Coronary artery (tissue), 2 donors: ENCODE data around the gene INPP5E.

Experiments used
- DNase-seq: peaks from one replicate; pipeline ENCODE4 v3.0.0-alpha.2; 2017; ENCODE audit warnings: low spot score
- H3K27ac ChIP-seq, 2 donors: fragments of 200-600 bp; sonication (generic); one replicate each; pipeline ENCODE4 v1.5.1; 2016 to 2019
- H3K4me3 ChIP-seq: fragments of 200-600 bp; sonication (generic); 2 replicates; pipeline ENCODE4 v1.5.1; 2016; ENCODE audit warnings: mild to moderate bottlenecking, moderate library complexity
- TF ChIP-seq, protein P1 (sequence below): fragments of 200-600 bp; sonication (generic); IDR thresholded peaks from one replicate; pipeline ENCODE4 v1.5.1; 2019; ENCODE audit warnings: antibody characterized with exemption

Gene INPP5E

DNA sequence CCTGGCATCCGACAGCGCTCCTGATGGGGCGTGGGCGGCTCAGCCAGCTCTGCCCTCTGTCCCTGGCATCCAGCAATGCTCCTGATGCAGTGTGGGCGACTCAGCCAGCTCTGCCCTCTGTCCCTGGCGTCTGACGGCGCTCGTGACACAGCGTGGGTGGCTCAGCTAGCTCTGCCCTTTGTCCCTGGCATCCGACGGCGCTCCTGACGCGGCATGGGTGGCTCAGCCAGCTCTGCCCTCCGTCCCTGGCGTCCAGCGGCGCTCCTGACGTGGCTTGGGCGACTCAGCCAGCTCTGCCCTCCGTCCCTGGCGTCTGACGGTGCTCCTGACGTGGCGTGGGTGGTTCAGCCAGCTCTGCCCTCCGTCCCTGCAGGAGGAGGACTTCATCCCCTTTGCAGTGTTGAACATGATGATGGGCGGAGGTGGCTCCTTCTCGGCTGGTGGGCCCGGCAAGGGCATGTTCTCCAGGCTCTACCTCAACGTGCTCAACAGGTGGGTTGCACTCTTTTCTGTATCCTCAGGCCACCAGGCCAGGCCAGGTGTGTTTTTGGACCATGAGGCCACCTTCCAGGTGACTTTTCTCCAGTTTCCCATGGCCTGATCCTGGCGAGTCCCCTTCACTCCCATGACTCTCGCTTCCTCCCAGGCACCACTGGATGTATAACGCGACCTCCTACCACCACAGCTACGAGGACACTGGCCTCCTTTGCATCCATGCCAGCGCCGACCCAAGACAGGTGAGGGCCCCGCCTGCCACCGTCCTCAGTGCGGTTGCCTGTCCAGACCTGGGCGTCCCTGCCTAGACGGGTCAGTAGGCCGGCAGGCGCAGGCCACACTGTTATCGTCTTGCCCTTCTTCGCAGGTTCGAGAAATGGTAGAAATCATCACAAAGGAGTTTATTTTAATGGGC lies 21.2 kb downstream of the INPP5E start:
- TF ChIP-seq, protein P1, sequence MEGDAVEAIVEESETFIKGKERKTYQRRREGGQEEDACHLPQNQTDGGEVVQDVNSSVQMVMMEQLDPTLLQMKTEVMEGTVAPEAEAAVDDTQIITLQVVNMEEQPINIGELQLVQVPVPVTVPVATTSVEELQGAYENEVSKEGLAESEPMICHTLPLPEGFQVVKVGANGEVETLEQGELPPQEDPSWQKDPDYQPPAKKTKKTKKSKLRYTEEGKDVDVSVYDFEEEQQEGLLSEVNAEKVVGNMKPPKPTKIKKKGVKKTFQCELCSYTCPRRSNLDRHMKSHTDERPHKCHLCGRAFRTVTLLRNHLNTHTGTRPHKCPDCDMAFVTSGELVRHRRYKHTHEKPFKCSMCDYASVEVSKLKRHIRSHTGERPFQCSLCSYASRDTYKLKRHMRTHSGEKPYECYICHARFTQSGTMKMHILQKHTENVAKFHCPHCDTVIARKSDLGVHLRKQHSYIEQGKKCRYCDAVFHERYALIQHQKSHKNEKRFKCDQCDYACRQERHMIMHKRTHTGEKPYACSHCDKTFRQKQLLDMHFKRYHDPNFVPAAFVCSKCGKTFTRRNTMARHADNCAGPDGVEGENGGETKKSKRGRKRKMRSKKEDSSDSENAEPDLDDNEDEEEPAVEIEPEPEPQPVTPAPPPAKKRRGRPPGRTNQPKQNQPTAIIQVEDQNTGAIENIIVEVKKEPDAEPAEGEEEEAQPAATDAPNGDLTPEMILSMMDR: no peak
- Histone ChIP-seq H3K4me3 (no peak overlapping the region), H3K27ac (no peak overlapping the region)
- no peak for DNase-seq

DNA sequence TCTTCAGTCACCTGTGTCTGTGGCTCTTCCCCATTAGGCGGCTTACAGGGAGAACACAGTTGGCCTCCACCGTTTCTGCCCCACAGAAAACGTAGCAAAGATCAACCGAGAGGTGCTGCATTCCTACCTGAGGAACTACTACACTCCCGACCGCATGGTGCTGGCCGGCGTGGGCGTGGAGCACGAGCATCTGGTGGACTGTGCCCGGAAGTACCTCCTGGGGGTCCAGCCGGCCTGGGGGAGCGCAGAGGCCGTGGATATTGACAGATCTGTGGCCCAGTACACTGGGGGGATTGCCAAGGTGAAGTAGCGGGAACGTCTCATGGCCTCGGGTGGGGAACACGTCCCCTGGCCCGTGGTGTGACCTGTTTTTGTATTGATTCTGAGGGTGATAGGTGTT lies 22.7 kb downstream of the INPP5E start:
- no peak for DNase-seq
- no peak overlapping the region for H3K27ac ChIP-seq
- TF ChIP-seq, protein P1: no peak

DNA sequence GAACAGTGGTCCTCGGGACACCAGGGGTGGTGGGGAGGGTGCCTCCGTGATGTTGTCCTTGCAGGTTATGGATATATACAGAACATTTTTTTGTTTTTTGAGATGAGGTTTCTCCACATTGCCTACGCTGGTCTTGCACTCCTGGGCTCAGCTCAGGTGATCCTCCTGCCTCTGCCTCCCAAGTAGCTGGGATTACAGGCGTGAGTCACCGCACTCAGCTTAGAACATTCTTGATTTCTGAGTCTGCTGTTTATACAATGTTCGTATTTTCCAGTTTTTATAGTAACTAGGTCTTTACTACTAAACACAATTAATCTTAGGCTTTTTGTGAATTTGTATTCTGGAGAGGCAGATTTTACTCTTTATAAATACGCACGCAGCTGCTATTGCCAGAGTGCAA lies 23.2 kb downstream of the INPP5E start:
- TF ChIP-seq, protein P1: no peak
- DNase-seq: no peak
- Histone ChIP-seq H3K27ac (no peak overlapping the region), H3K4me3 (no peak overlapping the region)

More for the DNA sequence above, 22.7 kb downstream of the INPP5E start:
- H3K4me3 ChIP-seq: no peak overlapping the region

DNA sequence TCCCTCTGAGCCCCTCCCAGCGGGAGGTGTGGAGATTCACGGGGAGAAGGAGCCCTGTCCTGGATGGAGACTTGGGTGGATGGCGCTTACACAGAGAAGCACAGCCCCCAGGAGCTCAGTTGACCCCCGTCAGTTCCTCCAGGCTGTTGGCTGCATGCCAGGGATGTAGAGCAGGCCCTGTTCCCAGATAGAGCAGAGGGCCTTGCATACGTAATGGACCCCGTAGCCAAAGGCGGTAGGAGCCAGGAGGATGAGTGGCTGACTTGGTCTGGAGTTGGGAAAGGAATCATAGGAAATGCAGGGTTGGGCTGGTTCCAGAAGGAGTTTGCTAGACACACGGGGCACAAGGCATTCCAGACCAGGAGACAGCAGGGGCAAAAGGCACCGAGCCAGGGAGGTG lies 26.7 kb downstream of the INPP5E start:
- TF ChIP-seq, protein P1: no peak
- Histone ChIP-seq H3K4me3 (no peak overlapping the region), H3K27ac (no peak overlapping the region)
- no peak for DNase-seq

- peak overlapping the region; percentile 97 for H3K4me3 ChIP-seq
- DNase-seq: no peak
- TF ChIP-seq, protein P1: no peak
- H3K27ac ChIP-seq: no peak overlapping the region
Observed at GRCh38 chr9:136411378-136411777, 28.3 kb downstream of the INPP5E start.

- TF ChIP-seq, protein P1: no peak
- Histone ChIP-seq H3K27ac (peak within 1 kb of the TSS; percentile 80 to 90), H3K4me3 (peak within 1 kb of the TSS; percentile 97)
- peak; percentile 92 for DNase-seq
Observed at GRCh38 chr9:136410500-136411287, 29.0 kb downstream of the INPP5E start, which contains the start of the genes ENTR1 and PMPCA. TSS of gene ENTR1 (minus strand) at chr9:136410614. CDS start at chr9:136410397, 217 bp downstream. TSS of gene PMPCA (plus strand) at chr9:136410658. CDS start at chr9:136410669, 11 bp downstream.
